ENCODE measurements around the gene SLC2A9.
A peak's percentile ranks its signal among the peaks of the same experiment; 100 is the strongest.

Gene SLC2A9

GRCh38 chr4:10017037-10017893 lies 4.0 kb downstream of the SLC2A9 start:
- H3K79me2 ChIP-seq (ENCODE audit: control insufficient read depth, insufficient read depth, low read length), result no peaks in the 10 kb centered on the region
- WGBS (ENCODE audit: extremely low coverage, insufficient coverage, low lambda C conversion rate), result no CpG with 5 or more reads among the region's 11 CpGs
- no peak overlapping the region for H3K9ac ChIP-seq (ENCODE audit: low read length)
- no peak overlapping the region for H3K56ac ChIP-seq (ENCODE audit: low read length)
- peaks cover 1% of the 10 kb centered on the region for H3K4me1 ChIP-seq (ENCODE audit: control insufficient read depth, low read depth, low read length)
- H3K79me1 ChIP-seq (ENCODE audit: low read length), result no peaks in the 10 kb centered on the region
- H3K23ac ChIP-seq (ENCODE audit: low read length), result no peak overlapping the region
- H3K27ac ChIP-seq (ENCODE audit: low read depth, low read length), result no peak overlapping the region
- no peak overlapping the region for H3K4ac ChIP-seq (ENCODE audit: low read depth, low read length)
- no peak overlapping the region for H2BK15ac ChIP-seq (replicated peaks; ENCODE audit: low read depth)
- no peak overlapping the region for H3K18ac ChIP-seq (ENCODE audit: low read length)
- no peak overlapping the region for H4K8ac ChIP-seq (ENCODE audit: low read depth, low read length)
- H2BK120ac ChIP-seq (ENCODE audit: low read depth, low read length), result no peak overlapping the region
- H2BK5ac ChIP-seq (ENCODE audit: low read length), result no peak overlapping the region
- no peak overlapping the region for H2AK5ac ChIP-seq (ENCODE audit: low read length)
- no peaks in the 10 kb centered on the region for H3K27me3 ChIP-seq (ENCODE audit: insufficient read depth, low read length, poor library complexity)
- no peak overlapping the region for H3K4me2 ChIP-seq (ENCODE audit: low read length)
- no peaks in the 10 kb centered on the region for H3K36me3 ChIP-seq (ENCODE audit: control insufficient read depth, insufficient read depth, low read length)
- DNase-seq, result no peak
- H4K5ac ChIP-seq (ENCODE audit: low read length), result no peak overlapping the region
- H3K4me3 ChIP-seq (ENCODE audit: low read length), result no peak overlapping the region

DNA sequence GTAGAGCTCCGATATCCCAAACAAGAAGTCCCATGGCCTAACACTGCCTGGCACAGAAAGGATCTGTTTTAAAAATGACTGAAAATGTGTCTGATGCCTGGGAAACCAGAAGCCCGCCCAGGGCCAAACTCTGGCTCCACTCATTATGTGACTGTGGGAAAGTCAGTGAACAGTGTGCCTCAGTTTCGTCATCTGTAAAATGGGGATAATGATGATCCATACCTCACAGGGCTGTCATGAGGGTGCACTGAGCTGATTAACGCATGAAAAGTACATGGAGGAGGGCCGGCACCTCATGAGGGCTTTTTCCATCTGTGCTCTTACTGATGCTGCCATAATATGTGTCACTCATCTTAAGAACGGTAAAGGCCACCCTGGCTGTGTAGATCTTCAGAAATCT lies 5.1 kb downstream of the SLC2A9 start:
- Histone ChIP-seq H3K4me2 (ENCODE audit: low read length) (no peak overlapping the region), H4K8ac (ENCODE audit: low read depth, low read length) (no peak overlapping the region), H4K5ac (ENCODE audit: low read length) (no peak overlapping the region), H3K9ac (ENCODE audit: low read length) (no peak overlapping the region), H3K27me3 (ENCODE audit: insufficient read depth, low read length, poor library complexity) (no peaks in the 10 kb centered on the region), H3K79me1 (ENCODE audit: low read length) (no peaks in the 10 kb centered on the region), H2BK5ac (ENCODE audit: low read length) (no peak overlapping the region), H3K4me1 (ENCODE audit: control insufficient read depth, low read depth, low read length) (peaks cover 1% of the 10 kb centered on the region), H2AK5ac (ENCODE audit: low read length) (no peak overlapping the region), H3K4me3 (ENCODE audit: low read length) (no peak overlapping the region), H3K56ac (ENCODE audit: low read length) (no peak overlapping the region), H3K18ac (ENCODE audit: low read length) (no peak overlapping the region), H3K27ac (ENCODE audit: low read depth, low read length) (no peak overlapping the region), H2BK15ac (replicated peaks; ENCODE audit: low read depth) (no peak overlapping the region), H3K4ac (ENCODE audit: low read depth, low read length) (no peak overlapping the region), H3K79me2 (ENCODE audit: control insufficient read depth, insufficient read depth, low read length) (no peaks in the 10 kb centered on the region), H3K36me3 (ENCODE audit: control insufficient read depth, insufficient read depth, low read length) (no peaks in the 10 kb centered on the region), H2BK120ac (ENCODE audit: low read depth, low read length) (no peak overlapping the region), H3K23ac (ENCODE audit: low read length) (no peak overlapping the region)
- no CpG with 5 or more reads among the region's 6 CpGs for WGBS (ENCODE audit: extremely low coverage, insufficient coverage, low lambda C conversion rate)
- no peak for DNase-seq

DNA sequence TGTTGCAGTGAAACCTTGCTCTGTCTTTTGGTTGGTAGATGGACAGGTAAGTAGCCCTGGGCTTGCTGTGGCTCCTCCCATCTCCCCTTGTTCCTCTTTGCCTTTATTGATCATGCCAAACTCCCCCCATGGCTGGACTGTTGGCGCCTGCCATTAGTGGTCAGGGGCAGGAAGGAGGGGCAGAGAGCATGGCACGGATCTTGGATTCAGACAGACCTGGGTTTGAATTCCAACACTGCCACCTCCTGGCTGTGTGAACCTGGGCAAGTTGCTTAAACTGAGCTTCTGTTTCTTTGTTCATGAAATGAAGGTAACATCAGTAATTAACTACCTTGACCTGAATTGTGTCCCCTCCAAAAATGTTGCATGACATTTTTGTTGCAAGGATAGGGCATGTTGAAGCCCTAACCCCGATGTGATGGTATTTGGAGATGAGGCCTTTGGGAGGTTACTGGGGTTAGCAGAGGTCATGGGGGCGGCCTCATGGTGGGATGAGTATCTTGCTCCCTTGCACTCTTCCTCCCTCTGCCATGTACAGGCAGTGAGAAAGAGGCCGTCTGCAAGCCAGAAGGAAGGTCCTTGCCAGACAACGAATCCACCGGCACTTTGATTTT lies 6.0 kb downstream of the SLC2A9 start:
- Histone ChIP-seq H3K4me3 (ENCODE audit: low read length) (no peak overlapping the region), H2BK120ac (ENCODE audit: low read depth, low read length) (no peak overlapping the region), H3K27ac (ENCODE audit: low read depth, low read length) (no peak overlapping the region), H2AK5ac (ENCODE audit: low read length) (no peak overlapping the region), H3K27me3 (ENCODE audit: insufficient read depth, low read length, poor library complexity) (no peaks in the 10 kb centered on the region), H4K5ac (ENCODE audit: low read length) (no peak overlapping the region), H3K23ac (ENCODE audit: low read length) (no peak overlapping the region), H3K79me1 (ENCODE audit: low read length) (no peaks in the 10 kb centered on the region), H3K4me1 (ENCODE audit: control insufficient read depth, low read depth, low read length) (peaks cover 1% of the 10 kb centered on the region), H3K36me3 (ENCODE audit: control insufficient read depth, insufficient read depth, low read length) (no peaks in the 10 kb centered on the region), H4K8ac (ENCODE audit: low read depth, low read length) (no peak overlapping the region), H2BK15ac (replicated peaks; ENCODE audit: low read depth) (no peak overlapping the region), H3K79me2 (ENCODE audit: control insufficient read depth, insufficient read depth, low read length) (no peaks in the 10 kb centered on the region), H3K4me2 (ENCODE audit: low read length) (no peak overlapping the region), H2BK5ac (ENCODE audit: low read length) (no peak overlapping the region), H3K56ac (ENCODE audit: low read length) (no peak overlapping the region), H3K4ac (ENCODE audit: low read depth, low read length) (no peak overlapping the region), H3K9ac (ENCODE audit: low read length) (no peak overlapping the region), H3K18ac (ENCODE audit: low read length) (no peak overlapping the region)
- WGBS (ENCODE audit: extremely low coverage, insufficient coverage, low lambda C conversion rate), result no CpG with 5 or more reads among the region's 7 CpGs
- DNase-seq, result peak; percentile 76

- H4K8ac ChIP-seq (ENCODE audit: low read depth, low read length), result no peak overlapping the region
- no peak overlapping the region for H4K5ac ChIP-seq (ENCODE audit: low read length)
- DNase-seq, result peak; percentile 71
- H3K23ac ChIP-seq (ENCODE audit: low read length), result no peak overlapping the region
- H3K4me1 ChIP-seq (ENCODE audit: control insufficient read depth, low read depth, low read length), result no peaks in the 10 kb centered on the region
- no peak overlapping the region for H3K56ac ChIP-seq (ENCODE audit: low read length)
- no peak overlapping the region for H2BK120ac ChIP-seq (ENCODE audit: low read depth, low read length)
- no peaks in the 10 kb centered on the region for H3K79me1 ChIP-seq (ENCODE audit: low read length)
- H3K27me3 ChIP-seq (ENCODE audit: insufficient read depth, low read length, poor library complexity), result no peaks in the 10 kb centered on the region
- H3K18ac ChIP-seq (ENCODE audit: low read length), result no peak overlapping the region
- WGBS (ENCODE audit: extremely low coverage, insufficient coverage, low lambda C conversion rate), result no CpG with 5 or more reads among the region's 6 CpGs
- H2AK5ac ChIP-seq (ENCODE audit: low read length), result no peak overlapping the region
- H3K27ac ChIP-seq (ENCODE audit: low read depth, low read length), result no peak overlapping the region
- H3K4me3 ChIP-seq (ENCODE audit: low read length), result no peak overlapping the region
- H3K36me3 ChIP-seq (ENCODE audit: control insufficient read depth, insufficient read depth, low read length), result no peaks in the 10 kb centered on the region
- no peaks in the 10 kb centered on the region for H3K79me2 ChIP-seq (ENCODE audit: control insufficient read depth, insufficient read depth, low read length)
- H3K4ac ChIP-seq (ENCODE audit: low read depth, low read length), result no peak overlapping the region
- no peak overlapping the region for H2BK15ac ChIP-seq (replicated peaks; ENCODE audit: low read depth)
- no peak overlapping the region for H2BK5ac ChIP-seq (ENCODE audit: low read length)
- H3K9ac ChIP-seq (ENCODE audit: low read length), result no peak overlapping the region
- no peak overlapping the region for H3K4me2 ChIP-seq (ENCODE audit: low read length)
Measured at GRCh38 chr4:10013722-10014121, 7.6 kb downstream of the SLC2A9 start.

DNA sequence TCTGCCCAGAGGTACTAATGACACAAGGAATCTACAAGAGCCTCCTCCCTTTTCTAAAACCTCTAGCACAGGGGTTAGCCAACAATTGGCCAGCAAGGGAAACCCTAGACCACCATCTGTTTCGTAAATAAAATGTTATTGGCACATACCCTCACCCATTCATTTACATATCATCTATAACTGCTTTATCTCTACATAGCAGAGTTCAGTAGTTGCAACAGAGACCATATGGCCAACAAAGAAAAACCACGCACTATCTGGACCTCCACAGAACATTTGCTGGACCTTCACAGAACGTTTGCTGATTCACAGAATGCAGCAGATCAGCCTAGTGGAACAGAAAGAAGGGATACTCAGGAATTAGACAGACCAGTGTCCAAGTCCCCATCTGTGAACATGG lies 9.4 kb downstream of the SLC2A9 start:
- DNase-seq, result no peak
- no peak overlapping the region for H3K9ac ChIP-seq (ENCODE audit: low read length)
- no peak overlapping the region for H2BK15ac ChIP-seq (replicated peaks; ENCODE audit: low read depth)
- no peaks in the 10 kb centered on the region for H3K36me3 ChIP-seq (ENCODE audit: control insufficient read depth, insufficient read depth, low read length)
- no CpG with 5 or more reads among the region's 3 CpGs for whole genome bisulfite sequencing (ENCODE audit: extremely low coverage, insufficient coverage, low lambda C conversion rate)
- no peaks in the 10 kb centered on the region for H3K4me1 ChIP-seq (ENCODE audit: control insufficient read depth, low read depth, low read length)
- no peaks in the 10 kb centered on the region for H3K79me2 ChIP-seq (ENCODE audit: control insufficient read depth, insufficient read depth, low read length)
- H3K27me3 ChIP-seq (ENCODE audit: insufficient read depth, low read length, poor library complexity), result no peaks in the 10 kb centered on the region
- H2BK120ac ChIP-seq (ENCODE audit: low read depth, low read length), result no peak overlapping the region
- no peaks in the 10 kb centered on the region for H3K79me1 ChIP-seq (ENCODE audit: low read length)
- H3K18ac ChIP-seq (ENCODE audit: low read length), result no peak overlapping the region
- H3K4me3 ChIP-seq (ENCODE audit: low read length), result no peak overlapping the region
- H4K8ac ChIP-seq (ENCODE audit: low read depth, low read length), result no peak overlapping the region
- no peak overlapping the region for H4K5ac ChIP-seq (ENCODE audit: low read length)
- H3K56ac ChIP-seq (ENCODE audit: low read length), result no peak overlapping the region
- no peak overlapping the region for H3K4ac ChIP-seq (ENCODE audit: low read depth, low read length)
- no peak overlapping the region for H3K4me2 ChIP-seq (ENCODE audit: low read length)
- H3K27ac ChIP-seq (ENCODE audit: low read depth, low read length), result no peak overlapping the region
- H2BK5ac ChIP-seq (ENCODE audit: low read length), result no peak overlapping the region
- H3K23ac ChIP-seq (ENCODE audit: low read length), result no peak overlapping the region
- no peak overlapping the region for H2AK5ac ChIP-seq (ENCODE audit: low read length)
